Measurements from ENCODE around the gene BCO2. TPM values are rescaled to one million over a fixed set of nuclear protein-coding genes. Genes with fewer than 3 reads are reported as not detected.
A peak's percentile ranks its signal among the peaks of the same experiment; 100 is the strongest.

Gene BCO2
- total RNA-seq, 1 experiment from 2014 or later = 2.9 TPM

DNA sequence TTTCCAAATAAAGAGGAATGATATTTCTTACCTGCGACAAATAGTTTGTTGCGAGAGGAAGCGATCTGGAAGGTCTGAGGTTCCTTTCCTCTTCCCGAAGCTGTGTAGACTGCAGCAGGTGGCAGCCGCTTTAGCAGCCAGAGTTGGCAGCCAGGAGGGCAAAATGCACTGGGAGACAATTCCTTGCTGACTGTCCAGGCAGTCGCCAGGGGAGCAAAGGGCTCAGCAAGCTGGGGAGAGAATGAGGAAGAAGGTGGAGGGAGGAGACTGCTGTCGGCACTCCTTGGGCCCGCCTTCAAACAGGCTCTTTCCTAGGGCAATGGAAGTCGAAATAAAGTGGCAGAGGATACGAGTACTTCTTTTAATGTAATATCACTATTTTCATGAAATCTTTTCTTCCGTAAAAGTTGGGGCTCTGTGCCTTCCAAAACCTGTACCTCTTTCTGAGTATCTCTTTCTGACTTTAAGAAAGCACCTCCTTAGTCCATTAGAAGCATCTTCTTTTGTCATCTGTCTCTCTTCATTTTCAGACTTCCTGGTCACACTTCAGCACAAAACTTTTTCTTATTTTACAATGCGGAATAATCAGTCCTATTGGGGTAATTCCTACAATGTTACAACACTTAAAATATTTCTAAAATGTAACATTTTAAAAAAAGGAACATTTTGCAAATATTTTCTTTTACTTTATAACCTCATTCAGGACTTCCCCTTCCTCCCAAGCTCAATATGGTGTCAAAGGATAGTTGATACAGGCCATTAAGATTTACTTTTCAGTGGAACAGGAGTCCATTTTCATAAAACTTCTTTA lies 11.2 kb upstream of the BCO2 start, which contains the start of gene IL18:
Gene IL18 (minus strand): TSS at position 220 of the 811 bp plus-strand sequence. CDS start 9,041 bp downstream, outside the sequence.
- Histone ChIP-seq H3F3A (ENCODE audit: low read length, unreplicated experiment) (peaks cover 17% of the 10 kb centered on the region), H4K20me1 (ENCODE audit: low read length) (no peaks in the 10 kb centered on the region), H2AFZ (ENCODE audit: low read length) (peak within 1 kb of the TSS; percentile 84), H3K9me2 (replicated peaks; ENCODE audit: low read length) (no peaks in the 10 kb centered on the region), H3K36me3 (ENCODE audit: low read depth, low read length) (peaks cover 8% of the 10 kb centered on the region; the same call in 1 of the 2 replicates), H3K9me3 (ENCODE audit: low read length) (no peaks in the 10 kb centered on the region), H3K4me3 (ENCODE audit: low read length) (peak within 1 kb of the TSS; percentile 73), H3K27me3 (ENCODE audit: low read length) (no peaks in the 10 kb centered on the region), H3K4me1 (ENCODE audit: insufficient read depth, low read length) (peaks cover 59% of the 10 kb centered on the region), H3K4me2 (ENCODE audit: low read length) (peak within 1 kb of the TSS; percentile 88), H3K9ac (ENCODE audit: low read length) (peak within 1 kb of the TSS; percentile 82), H3K27ac (ENCODE audit: low read length) (peak within 1 kb of the TSS; percentile 95), H3K79me2 (ENCODE audit: low read length) (peaks cover 42% of the 10 kb centered on the region)
- TF ChIP-seq EZH2 (IDR thresholded peaks at IDR 0.05; ENCODE audit: low read length, unreplicated experiment) = no peak
- TF ChIP-seq, protein P1, sequence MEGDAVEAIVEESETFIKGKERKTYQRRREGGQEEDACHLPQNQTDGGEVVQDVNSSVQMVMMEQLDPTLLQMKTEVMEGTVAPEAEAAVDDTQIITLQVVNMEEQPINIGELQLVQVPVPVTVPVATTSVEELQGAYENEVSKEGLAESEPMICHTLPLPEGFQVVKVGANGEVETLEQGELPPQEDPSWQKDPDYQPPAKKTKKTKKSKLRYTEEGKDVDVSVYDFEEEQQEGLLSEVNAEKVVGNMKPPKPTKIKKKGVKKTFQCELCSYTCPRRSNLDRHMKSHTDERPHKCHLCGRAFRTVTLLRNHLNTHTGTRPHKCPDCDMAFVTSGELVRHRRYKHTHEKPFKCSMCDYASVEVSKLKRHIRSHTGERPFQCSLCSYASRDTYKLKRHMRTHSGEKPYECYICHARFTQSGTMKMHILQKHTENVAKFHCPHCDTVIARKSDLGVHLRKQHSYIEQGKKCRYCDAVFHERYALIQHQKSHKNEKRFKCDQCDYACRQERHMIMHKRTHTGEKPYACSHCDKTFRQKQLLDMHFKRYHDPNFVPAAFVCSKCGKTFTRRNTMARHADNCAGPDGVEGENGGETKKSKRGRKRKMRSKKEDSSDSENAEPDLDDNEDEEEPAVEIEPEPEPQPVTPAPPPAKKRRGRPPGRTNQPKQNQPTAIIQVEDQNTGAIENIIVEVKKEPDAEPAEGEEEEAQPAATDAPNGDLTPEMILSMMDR (conservative IDR thresholded peaks at IDR 0.05; ENCODE audit: low read depth, low read length) = no peak
- TF ChIP-seq EZH2phosphoT487 (IDR thresholded peaks at IDR 0.05; ENCODE audit: borderline replicate concordance, low read length) = no peak
- intact Hi-C loops (cut with micrococcal nuclease) = loop anchor here (1.0 to 5.0 kb wide), 2 partner anchors 44 to 63 kb away; partner anchors contain the start of gene PTS
- CTCF ChIA-PET = interaction anchor here (0.6 to 0.9 kb wide), 2 partner anchors 11 to 77 kb away, joined by 3 read pairs; partner anchors contain the start of genes BCO2, SDHD and TIMM8B
- POLR2A ChIA-PET (ENCODE audit: unreplicated experiment) = interaction anchor here (0.5 to 0.8 kb wide), 6 partner anchors 8 to 523 kb away, joined by 3 to 11 read pairs (median 5); partner anchors contain the start of genes SDHD and TIMM8B
- DNase-seq (peak; percentile 87), ATAC-seq (peak; percentile 84)
- BruUV-seq (replicated peaks) = no TSS peak

DNA sequence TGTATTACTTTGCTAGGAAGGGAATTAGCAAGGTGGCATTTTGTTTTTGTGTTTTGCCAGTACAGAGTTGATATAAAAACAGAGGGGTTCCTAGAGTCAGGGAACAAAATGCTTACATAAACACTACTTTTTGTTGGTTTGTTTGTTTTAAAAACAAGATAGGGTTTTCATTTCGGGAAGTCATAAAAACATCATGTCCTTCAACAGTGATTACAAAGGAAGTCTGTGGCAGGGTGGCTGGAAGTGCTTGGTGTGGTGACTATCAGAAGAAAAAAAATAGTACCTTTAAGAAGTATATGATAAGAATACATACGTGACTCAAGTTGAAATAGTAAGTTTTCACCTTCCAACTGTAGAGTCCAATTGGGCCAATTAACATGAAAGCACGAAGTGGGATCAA lies 10.3 kb upstream of the BCO2 start:
- ChIA-PET CTCF (interaction anchor here (0.7 kb wide), 1 partner anchor 36 kb away, joined by 4 read pairs; no protein-coding TSS in a partner anchor), POLR2A (ENCODE audit: unreplicated experiment) (interaction anchor here (0.5 kb wide), 1 partner anchor 83 kb away, joined by 3 read pairs; no protein-coding TSS in a partner anchor)
- Histone ChIP-seq H2AFZ (ENCODE audit: low read length) (peak overlapping the region; percentile 84), H3K79me2 (ENCODE audit: low read length) (peaks cover 32% of the 10 kb centered on the region), H3K4me1 (ENCODE audit: insufficient read depth, low read length) (peaks cover 49% of the 10 kb centered on the region), H3K9ac (ENCODE audit: low read length) (no peak overlapping the region), H3K9me2 (replicated peaks; ENCODE audit: low read length) (no peaks in the 10 kb centered on the region), H3K9me3 (ENCODE audit: low read length) (no peaks in the 10 kb centered on the region), H3K4me3 (ENCODE audit: low read length) (no peak overlapping the region), H3K4me2 (ENCODE audit: low read length) (no peak overlapping the region), H3K27me3 (ENCODE audit: low read length) (no peaks in the 10 kb centered on the region), H4K20me1 (ENCODE audit: low read length) (no peaks in the 10 kb centered on the region), H3K27ac (ENCODE audit: low read length) (peak overlapping the region; percentile 95; the same call in 1 of the 2 replicates), H3F3A (ENCODE audit: low read length, unreplicated experiment) (peaks cover 17% of the 10 kb centered on the region), H3K36me3 (ENCODE audit: low read depth, low read length) (peaks cover 3% of the 10 kb centered on the region; the same call in 1 of the 2 replicates)
- intact Hi-C loops (cut with micrococcal nuclease) = no loop called here
- ATAC-seq (no peak), DNase-seq (no peak)
- no peak for TF ChIP-seq EZH2 (IDR thresholded peaks at IDR 0.05; ENCODE audit: low read length, unreplicated experiment)
- TF ChIP-seq, protein P1 (conservative IDR thresholded peaks at IDR 0.05; ENCODE audit: low read depth, low read length) = no peak
- TF ChIP-seq EZH2phosphoT487 (IDR thresholded peaks at IDR 0.05; ENCODE audit: borderline replicate concordance, low read length) = no peak
- no TSS peak for BruUV-seq (replicated peaks)
